Lung (tissue), 12 donors: ENCODE data around the gene CYBC1. TPM values are rescaled to one million over a fixed set of nuclear protein-coding genes. Genes with fewer than 3 reads are reported as not detected.
A peak's percentile ranks its signal among the peaks of the same experiment; 100 is the strongest.

Experiments
- ATAC-seq: fragments of 200-7000 bp; cut with Tn5 transposase; one replicate; pipeline ENCODE4 v1.9.1; 2020; ENCODE audit warnings: moderate number of reproducible peaks; ENCODE audit not compliant: insufficient read depth, low FRiP score
- DNase-seq, 3 donors: peaks; one replicate each; pipeline ENCODE4 v3.0.0-alpha.2; 2013 to 2017
- H3K27ac ChIP-seq, 2 donors: one replicate each; pipeline ENCODE4 v1.5.1; 2013; ENCODE audit warnings: mild to moderate bottlenecking in 2 of 2, moderate library complexity in 2 of 2, control low read depth in 1 of 2, inconsistent platforms in 1 of 2, low read depth in 1 of 2, low read length in 1 of 2
- H3K27me3 ChIP-seq, 3 donors: one replicate each; pipeline ENCODE4 v1.5.1; 2013; ENCODE audit warnings: low read length in 2 of 3; ENCODE audit not compliant: control insufficient read depth in 3 of 3, insufficient read depth in 3 of 3
- H3K36me3 ChIP-seq, 4 donors: one replicate each; pipeline ENCODE4 v1.5.1; 2013; ENCODE audit warnings: low read length in 4 of 4, mild to moderate bottlenecking in 1 of 4, moderate library complexity in 1 of 4; ENCODE audit not compliant: control insufficient read depth in 4 of 4, insufficient read depth in 4 of 4
- H3K4me1 ChIP-seq, 5 donors: one replicate each; pipeline ENCODE4 v1.5.1; 2013; ENCODE audit warnings: low read length in 5 of 5, mild to moderate bottlenecking in 2 of 5, moderate library complexity in 1 of 5; ENCODE audit not compliant: control insufficient read depth in 5 of 5, insufficient read depth in 5 of 5
- H3K4me3 ChIP-seq: one replicate; pipeline ENCODE4 v1.5.1; 2013; ENCODE audit warnings: mild to moderate bottlenecking, control low read depth, moderate library complexity
- H3K9ac ChIP-seq, 2 donors: one replicate each; pipeline ENCODE4 v1.5.1; 2013; ENCODE audit warnings: low read length in 2 of 2, control low read depth in 1 of 2; ENCODE audit not compliant: insufficient read depth in 1 of 2
- H3K9me3 ChIP-seq, 4 donors: one replicate each; pipeline ENCODE4 v1.5.1; 2013; ENCODE audit warnings: low read length in 3 of 4, mild to moderate bottlenecking in 1 of 4, moderate library complexity in 1 of 4; ENCODE audit not compliant: control insufficient read depth in 4 of 4, insufficient read depth in 3 of 4
- WGBS, 2 donors: extraction: QIAGEN DNeasy Blood & Tissue Kit; methylation state at CpG; one replicate each; pipeline ENCODE4 v1.1.7; 2013; 5-methylcytosine and 5-hydroxymethylcytosine counted together
- polyA plus RNA-seq, 2 donors: library from polyadenylated mRNA; stranded (reverse); fragments of 200-250 nt; gene quantifications; one replicate each; pipeline ENCODE4 v1.2.1, GENCODE V29; 2013
- total RNA-seq, 2 donors: library from RNA; depleted of rRNA in 1 of 2; stranded (reverse); fragments of >200 nt in 1 of 2; gene quantifications; one replicate each; pipeline ENCODE4 v1.2.1, GENCODE V29; 2014 to 2021
- TF ChIP-seq, protein P1 (sequence below): IDR thresholded peaks from 2 replicates; pipeline ENCODE4 v1.5.1; 2012; ENCODE audit warnings: mild to moderate bottlenecking; ENCODE audit errors: control extremely low read depth, extremely low read depth
- donor health status: control.
- donor health status: control.
- donor health status: Bipolar disorder and iron deficiency.
- donor health status: healthy.
- donor health status: DM: yes; HTN: yes; CAD: no.

The CYBC1 gene
- total and polyA plus RNA-seq, 4 donors = 37.4 to 144 (median 92.0) TPM

DNA sequence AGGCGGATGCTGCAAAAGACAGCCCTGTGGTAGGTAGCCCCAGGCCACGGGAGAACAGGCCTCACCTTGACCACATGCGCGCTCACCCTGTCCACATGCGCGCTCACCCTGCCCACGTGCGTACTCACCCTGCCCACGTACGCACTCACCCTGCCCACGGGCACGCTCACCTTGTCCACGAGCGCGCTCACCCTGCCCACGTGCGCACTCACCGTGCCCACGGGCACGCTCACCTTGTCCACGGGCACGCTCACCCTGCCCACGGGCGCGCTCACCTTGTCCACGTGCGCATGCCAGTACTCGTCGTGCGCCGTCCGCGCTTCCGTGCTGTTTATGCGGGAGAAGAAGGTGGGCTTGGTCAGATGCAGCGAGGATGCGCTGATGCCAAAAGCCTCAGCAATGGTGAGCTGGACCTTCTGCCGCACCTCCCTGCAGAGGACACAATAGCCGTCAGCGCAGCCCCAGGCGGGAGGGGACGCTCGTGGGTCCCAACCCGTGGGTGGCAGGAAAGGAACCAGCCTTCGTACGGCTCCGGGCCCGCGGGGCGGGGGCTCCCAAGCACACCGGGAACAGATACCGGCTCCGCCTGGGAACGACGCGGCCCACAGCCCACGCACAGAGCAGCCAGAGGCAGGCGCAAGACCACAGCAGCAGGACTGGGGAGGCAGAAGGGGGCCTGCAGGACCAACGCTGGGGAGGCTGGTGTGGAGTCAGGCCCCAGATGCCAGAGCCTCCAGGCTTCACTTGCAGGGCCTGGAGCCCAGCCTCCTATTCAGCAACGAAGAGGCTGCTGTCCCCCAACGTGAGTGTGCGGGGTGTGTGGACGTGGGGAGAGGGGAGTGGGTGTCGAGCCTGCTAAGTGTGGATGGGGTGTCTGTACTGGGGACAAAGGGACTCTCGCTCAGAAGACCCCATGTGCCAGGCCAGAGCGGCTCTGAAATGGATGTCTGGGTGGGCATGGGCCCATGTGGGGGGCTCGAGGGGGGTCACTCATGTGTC, 46.6 kb downstream of the CYBC1 start:
- TF ChIP-seq, protein P1, sequence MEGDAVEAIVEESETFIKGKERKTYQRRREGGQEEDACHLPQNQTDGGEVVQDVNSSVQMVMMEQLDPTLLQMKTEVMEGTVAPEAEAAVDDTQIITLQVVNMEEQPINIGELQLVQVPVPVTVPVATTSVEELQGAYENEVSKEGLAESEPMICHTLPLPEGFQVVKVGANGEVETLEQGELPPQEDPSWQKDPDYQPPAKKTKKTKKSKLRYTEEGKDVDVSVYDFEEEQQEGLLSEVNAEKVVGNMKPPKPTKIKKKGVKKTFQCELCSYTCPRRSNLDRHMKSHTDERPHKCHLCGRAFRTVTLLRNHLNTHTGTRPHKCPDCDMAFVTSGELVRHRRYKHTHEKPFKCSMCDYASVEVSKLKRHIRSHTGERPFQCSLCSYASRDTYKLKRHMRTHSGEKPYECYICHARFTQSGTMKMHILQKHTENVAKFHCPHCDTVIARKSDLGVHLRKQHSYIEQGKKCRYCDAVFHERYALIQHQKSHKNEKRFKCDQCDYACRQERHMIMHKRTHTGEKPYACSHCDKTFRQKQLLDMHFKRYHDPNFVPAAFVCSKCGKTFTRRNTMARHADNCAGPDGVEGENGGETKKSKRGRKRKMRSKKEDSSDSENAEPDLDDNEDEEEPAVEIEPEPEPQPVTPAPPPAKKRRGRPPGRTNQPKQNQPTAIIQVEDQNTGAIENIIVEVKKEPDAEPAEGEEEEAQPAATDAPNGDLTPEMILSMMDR = no peak

DNA sequence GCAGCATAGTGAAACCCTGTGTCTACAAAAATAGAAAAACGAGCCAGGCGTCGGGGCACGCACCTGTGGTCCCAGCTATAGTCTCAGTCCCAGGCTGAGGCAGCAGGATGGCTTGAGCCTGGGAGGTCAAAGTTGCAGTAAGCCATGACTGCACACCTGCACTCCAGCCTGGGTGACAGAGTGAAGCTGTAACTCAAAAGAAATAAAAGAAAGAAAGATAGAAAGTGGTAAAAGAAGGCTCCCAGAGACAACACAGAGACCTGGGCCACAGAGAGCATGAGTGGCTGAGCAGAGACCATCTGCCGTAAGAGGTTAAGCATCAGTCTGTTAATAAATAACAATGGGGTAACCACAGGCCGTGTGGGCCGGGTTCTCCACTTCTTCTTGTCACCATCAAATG, 47.7 kb downstream of the CYBC1 start:
- peaks cover 0 to 21% (median 0%) of the 10 kb centered on the region in 4 donors for H3K36me3 ChIP-seq
- ATAC-seq = no peak
- TF ChIP-seq, protein P1 = no peak

More for the DNA sequence above, 46.6 kb downstream of the CYBC1 start:
- no peaks in the 10 kb centered on the region for H3K27me3 ChIP-seq
- H3K9me3 ChIP-seq = no peaks in the 10 kb centered on the region
- DNase-seq (no peak), ATAC-seq (no peak)
- peaks cover 0 to 22% (median 0%) of the 10 kb centered on the region in 4 donors for H3K36me3 ChIP-seq
- WGBS, 2 donors = 96 to 97% methylated on average over 67 of the region's 67 CpGs
- no peak overlapping the region for H3K27ac ChIP-seq
- no peak overlapping the region for H3K4me3 ChIP-seq
- H3K9ac ChIP-seq = no peak overlapping the region
- peaks cover 0 to 10% (median 0%) of the 10 kb centered on the region in 5 donors for H3K4me1 ChIP-seq

DNA sequence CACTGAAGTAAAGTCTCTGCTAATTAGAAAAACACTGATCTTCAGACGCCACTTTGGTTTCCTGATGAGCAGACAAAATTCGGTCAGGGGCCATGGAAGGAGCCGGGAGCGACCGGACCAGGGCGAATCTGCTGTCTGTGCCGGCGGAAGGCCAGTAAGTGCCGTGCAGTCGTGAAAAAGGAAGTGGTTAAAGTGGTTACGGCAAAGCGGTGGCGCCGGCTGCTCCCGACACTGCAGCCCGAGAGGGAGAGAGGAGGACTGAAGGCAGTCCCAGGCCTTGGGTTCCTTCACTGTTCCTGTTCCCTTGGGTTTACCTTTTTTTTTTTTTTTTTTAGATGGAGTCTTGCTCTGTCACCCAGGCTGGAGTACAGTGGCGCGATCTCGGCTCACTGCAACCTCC, 49.7 kb downstream of the CYBC1 start:
- Histone ChIP-seq H3K4me3 (no peak overlapping the region), H3K9ac (no peak overlapping the region), H3K36me3 (peaks cover 0 to 24% (median 2%) of the 10 kb centered on the region in 4 donors), H3K27me3 (no peaks in the 10 kb centered on the region), H3K9me3 (no peaks in the 10 kb centered on the region), H3K4me1 (peaks cover 0 to 10% (median 0%) of the 10 kb centered on the region in 5 donors), H3K27ac (no peak overlapping the region)
- DNase-seq (no peak), ATAC-seq (peak; percentile 69)
- TF ChIP-seq, protein P1 = no peak
- WGBS, 2 donors = 30 to 71% methylated on average over 19 of the region's 19 CpGs

More for the DNA sequence above, 47.7 kb downstream of the CYBC1 start:
- Histone ChIP-seq H3K9ac (no peak overlapping the region), H3K27ac (no peak overlapping the region), H3K27me3 (no peaks in the 10 kb centered on the region), H3K9me3 (no peaks in the 10 kb centered on the region), H3K4me3 (no peak overlapping the region), H3K4me1 (peaks cover 0 to 10% (median 0%) of the 10 kb centered on the region in 5 donors)
- 88 to 90% methylated on average over 7 of the region's 7 CpGs for WGBS, 2 donors
- DNase-seq = no peak
